K562 (cell line): ENCODE results near the gene TCEANC2. TPM values are rescaled to one million over a fixed set of nuclear protein-coding genes. Genes with fewer than 3 reads are reported as not detected.

ENCODE experiments used
- ATAC-seq: fragments of 200-7000 bp; cut with Tn5 transposase; 3 replicates; pipeline ENCODE4 v1.9.1; 2020; ENCODE audit warnings: moderate library complexity
- BruUV-seq: library from RNA; stranded (reverse); fragments of 400-500 nt; replicated peaks from 2 replicates; lab custom pipeline; 2021; lab: Mats Ljungman, UMichigan
- CTCF ChIA-PET: fragments of 300-600 bp; formaldehyde crosslinking; extraction: SDS; loops from one replicate; lab custom pipeline; 2021; ENCODE audit warnings: low intra/inter-chr PET ratio; lab: Yijun Ruan, JAX
- POLR2A ChIA-PET: fragments of 300-600, 350-650 bp; sonication (Branson Sonifier 250); formaldehyde crosslinking; extraction: SDS; loops from one replicate; lab custom pipeline; 2021; ENCODE audit warnings: antibody characterized with exemption, inconsistent platforms; lab: Yijun Ruan, JAX
- DNase-seq, 4 experiments: peaks; one replicate each; pipeline versions ENCODE4 v3.0.0 to v3.0.0-alpha.2; 2011 to 2018; ENCODE audit warnings: low spot score in 3 of 4, mixed read lengths in 3 of 4; ENCODE audit errors: extremely low read depth in 1 of 4
- FAIRE-seq: peaks from 2 replicates; lab custom pipeline; 2011; peaks lifted over from hg19 to GRCh38; lab: Jason Lieb, UNC
- H2AFZ ChIP-seq: 2 replicates; pipeline ENCODE4 v1.6.0; 2011; ENCODE audit warnings: low read depth, low read length, control low read depth, inconsistent platforms
- H3K27ac ChIP-seq: fragments of 200-600 bp; 3 replicates; pipeline ENCODE4 v1.8.0; 2011; ENCODE audit warnings: low read depth, mild to moderate bottlenecking, control low read depth, inconsistent platforms, low read length, moderate library complexity, mixed read lengths; ENCODE audit errors: extremely low read depth
- H3K27me3 ChIP-seq, 2 experiments: fragments of 300-600 bp in 1 of 2; 2 replicates in 1 of 2; 3 replicates in 1 of 2; pipeline versions ENCODE4 v1.6.0 to v1.8.0; 2011; ENCODE audit warnings: inconsistent platforms in 2 of 2, low read length in 2 of 2, mild to moderate bottlenecking in 1 of 2, mixed read lengths in 1 of 2, moderate library complexity in 1 of 2; ENCODE audit not compliant: control insufficient read depth in 2 of 2, insufficient read depth in 2 of 2
- H3K36me3 ChIP-seq: fragments of 300-600 bp; 3 replicates; pipeline ENCODE4 v1.8.0; 2011; ENCODE audit warnings: mild to moderate bottlenecking, low read length, inconsistent platforms; ENCODE audit not compliant: control insufficient read depth, insufficient read depth
- H3K4me1 ChIP-seq, 2 experiments: fragments of 200-600 bp in 1 of 2; replicated peaks in 1 of 2; 2 replicates in 1 of 2; 3 replicates in 1 of 2; pipeline versions ENCODE4 v1.5.1 to v1.8.0; 2011; ENCODE audit warnings: inconsistent platforms in 2 of 2, low read length in 2 of 2, mild to moderate bottlenecking in 1 of 2, mixed read lengths in 1 of 2, moderate library complexity in 1 of 2; ENCODE audit not compliant: control insufficient read depth in 2 of 2, insufficient read depth in 2 of 2
- H3K4me2 ChIP-seq: 2 replicates; pipeline ENCODE4 v1.6.1; 2011; ENCODE audit warnings: low read length, control low read depth, inconsistent platforms, mixed read lengths; ENCODE audit not compliant: insufficient read depth
- H3K4me3 ChIP-seq: fragments of 200-600 bp; sonication (generic), shearing (Covaris generic); 2 replicates; pipeline ENCODE4 v1.5.1; 2016; ENCODE audit warnings: control low read depth, inconsistent platforms
- H3K79me2 ChIP-seq: fragments of 200-600 bp; 3 replicates; pipeline ENCODE4 v1.8.0; 2011; ENCODE audit warnings: low read length, inconsistent platforms; ENCODE audit not compliant: control insufficient read depth, insufficient read depth
- H3K9ac ChIP-seq, 2 experiments: 2 replicates each; pipeline versions ENCODE4 v1.6.0 to v1.6.1; 2011; ENCODE audit warnings: low read depth in 2 of 2, low read length in 2 of 2, control low read depth in 1 of 2, inconsistent platforms in 1 of 2, mild to moderate bottlenecking in 1 of 2, mixed read lengths in 1 of 2; ENCODE audit not compliant: insufficient read depth in 1 of 2
- H3K9me1 ChIP-seq: one replicate; pipeline ENCODE4 v1.6.0; 2011; ENCODE audit warnings: inconsistent platforms, mild to moderate bottlenecking, low read length, moderate library complexity; ENCODE audit not compliant: control insufficient read depth, insufficient read depth
- H3K9me3 ChIP-seq: replicated peaks from 2 replicates; pipeline ENCODE4 v1.5.1; 2011; ENCODE audit warnings: low read depth, low read length, inconsistent platforms; ENCODE audit not compliant: control insufficient read depth, insufficient read depth
- H4K20me1 ChIP-seq: replicated peaks from 2 replicates; pipeline ENCODE4 v1.6.1; 2011; ENCODE audit warnings: low read length, inconsistent platforms, mixed read lengths; ENCODE audit not compliant: control insufficient read depth, insufficient read depth
- DACH1 ChIP-seq: fragments of 450-650 bp; IDR thresholded peaks from 2 replicates; pipeline ENCODE4 v1.6.1; 2018; ENCODE audit not compliant: partially characterized antibody
- DPF2 ChIP-seq: fragments of 450-650 bp; IDR thresholded peaks from 2 replicates; pipeline ENCODE4 v1.6.1; 2016
- ELF1 ChIP-seq: fragments of 200-800 bp; sonication (Bioruptor generic); IDR thresholded peaks from 2 replicates; pipeline ENCODE4 v1.6.1; 2016; ENCODE audit warnings: missing genetic modification characterization, missing compliant biosample characterization
- FOXK1 ChIP-seq: sonication (generic); formaldehyde crosslinking; IDR thresholded peaks from 2 replicates; pipeline ENCODE4 v1.8.0; 2022; ENCODE audit warnings: missing genetic modification reagents, mild to moderate bottlenecking, borderline replicate concordance
- HNRNPH1 ChIP-seq: fragments of 200-400 bp; formaldehyde crosslinking; optimal IDR thresholded peaks from 2 replicates; pipeline ENCODE3; 2017; ENCODE audit warnings: low read depth, mild to moderate bottlenecking, low read length, moderate library complexity
- POLR2H ChIP-seq: IDR thresholded peaks from 2 replicates; pipeline ENCODE4 v1.6.1; 2016; ENCODE audit warnings: missing genetic modification characterization, low read depth, mild to moderate bottlenecking, control low read depth, missing compliant biosample characterization, moderate library complexity
- TAF15 ChIP-seq: fragments of 200-400 bp; formaldehyde crosslinking; IDR thresholded peaks from 2 replicates; pipeline ENCODE4 v1.6.1; 2017; ENCODE audit warnings: mild to moderate bottlenecking, low read depth, low read length, moderate library complexity
- YBX1 ChIP-seq: fragments of 450-650 bp; IDR thresholded peaks from 2 replicates; pipeline ENCODE4 v1.7.1; 2016; ENCODE audit warnings: mild to moderate bottlenecking
- ZBTB1 ChIP-seq: sonication (generic); formaldehyde crosslinking; IDR thresholded peaks from 2 replicates; pipeline ENCODE4 v1.8.1; 2023; ENCODE audit warnings: missing genetic modification reagents, low read depth, mild to moderate bottlenecking, borderline replicate concordance
- ZKSCAN1 ChIP-seq: fragments of 150-350 bp; IDR thresholded peaks from 2 replicates; pipeline ENCODE4 v1.6.1; 2016; ENCODE audit warnings: low read depth, low read length
- ZNF175 ChIP-seq: fragments of 200-800 bp; sonication (Bioruptor generic); IDR thresholded peaks from 2 replicates; pipeline ENCODE4 v1.6.1; 2016; ENCODE audit warnings: low read depth, mild to moderate bottlenecking, missing genetic modification characterization, missing compliant biosample characterization
- ZNF644 ChIP-seq: fragments of 200-800 bp; sonication (Bioruptor generic); IDR thresholded peaks from 2 replicates; pipeline ENCODE4 v1.6.1; 2016; ENCODE audit warnings: low read depth, missing genetic modification characterization, missing compliant biosample characterization
- ZNF668 ChIP-seq: fragments of 250-450 bp; sonication (Bioruptor Pico); IDR thresholded peaks from 2 replicates; pipeline ENCODE4 v1.8.0; 2022; ENCODE audit warnings: mild to moderate bottlenecking, inconsistent platforms
- ZSCAN32 ChIP-seq: fragments of 450-650 bp; formaldehyde crosslinking; IDR thresholded peaks from 2 replicates; pipeline ENCODE4 v1.4.0; 2020; ENCODE audit warnings: mild to moderate bottlenecking, moderate library complexity
- WGBS: fragments of 100-300 bp; shearing (Covaris generic); methylation state at CpG from one replicate; pipeline ENCODE4 v1.1.6; 2016; ENCODE audit warnings: low coverage, mixed read lengths; ENCODE audit not compliant: insufficient coverage; ENCODE audit errors: missing lambda C conversion rate; 5-methylcytosine and 5-hydroxymethylcytosine counted together
- in situ Hi-C: fragments of 300-500 bp; cut with MboI; formaldehyde crosslinking; loops from 4 replicates; pipeline ENCODE4 v1.15.0; 2018; ENCODE audit warnings: inconsistent platforms, mixed read lengths
- intact Hi-C: fragments of 100-400 bp; cut with micrococcal nuclease; formaldehyde crosslinking; loops from 2 replicates; pipeline ENCODE4 v1.14.2; 2022
- polyA plus RNA-seq, 8 experiments: library from polyadenylated mRNA; depleted of rRNA in 4 of 8; stranded (reverse) in 5 of 8; unstranded in 3 of 8; fragments of >200 nt; fragmentation: Nextera tagmentation in 2 of 8; fragmentation: Illumina TruSeq in 1 of 8; extraction: Ambion mirVana in 2 of 8; extraction: Trizol in 1 of 8; gene quantifications; 2 replicates each; pipeline versions ENCODE4 v1.2.1 to v1.2.3, GENCODE V29; 2011 to 2014; ENCODE audit warnings: inconsistent platforms in 1 of 8, missing spikeins in 1 of 8
- total RNA-seq, 7 experiments: library from RNA; depleted of rRNA in 6 of 7; stranded (reverse); fragments of >200 nt in 6 of 7; fragmentation: Illumina TruSeq in 2 of 7; extraction: Trizol in 2 of 7; gene quantifications; 2 replicates each; pipeline versions ENCODE4 v1.2.1 to v1.2.3, GENCODE V29; 2011 to 2021; ENCODE audit warnings: low replicate concordance in 1 of 7
- TF ChIP-seq, protein P1 (sequence below): fragments of 450-650 bp; formaldehyde crosslinking; IDR thresholded peaks from 2 replicates; pipeline ENCODE4 v1.4.0; 2020; ENCODE audit warnings: mild to moderate bottlenecking, mixed read lengths
- TF ChIP-seq, protein P2 (sequence below): fragments of 450-650 bp; formaldehyde crosslinking; conservative IDR thresholded peaks from 2 replicates; pipeline ENCODE4 v1.4.0; 2022; ENCODE audit warnings: mild to moderate bottlenecking, missing genetic modification characterization
- TF ChIP-seq, protein P3 (sequence below): fragments of 250-450 bp; sonication (Bioruptor Pico); IDR thresholded peaks from 2 replicates; pipeline ENCODE4 v1.5.0; 2020; ENCODE audit warnings: mild to moderate bottlenecking
- TF ChIP-seq, protein P4 (sequence below): fragments of 250-450 bp; sonication (Bioruptor Pico); IDR thresholded peaks from 2 replicates; pipeline ENCODE4 v1.5.0; 2020; ENCODE audit warnings: mild to moderate bottlenecking, borderline replicate concordance

The TCEANC2 gene
- total and polyA plus RNA-seq, 9 of the 15 experiments (the other 6 are each of a cell fraction or from before 2014, with no cell fraction given), result 3.3 to 10.2 (median 7.0) TPM

DNA sequence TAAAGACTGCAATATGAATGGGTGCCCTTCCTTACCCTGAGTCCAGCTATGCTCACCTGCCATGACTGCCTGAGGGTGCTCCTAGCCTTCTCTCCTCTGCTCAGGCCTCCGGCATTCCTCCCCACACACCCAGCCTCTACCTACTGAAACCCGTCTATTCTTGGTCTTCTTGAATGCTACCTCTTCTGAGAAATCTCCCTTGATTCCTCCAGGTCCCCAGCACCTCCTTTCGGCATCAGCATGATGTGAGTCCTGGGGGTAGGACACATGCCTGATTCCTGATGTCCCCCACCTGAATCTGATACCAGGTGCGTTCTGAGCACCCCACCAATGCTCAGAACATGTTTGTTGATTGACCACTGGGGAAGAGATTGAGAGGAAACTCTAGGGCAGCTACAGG lies 44.0 kb upstream of the TCEANC2 start:
- no peak overlapping the region for H3K9ac ChIP-seq
- DNase-seq, result no peak
- in situ Hi-C loops, result no loop called here
- no peak overlapping the region for H3K27ac ChIP-seq
- 0 out of 2 replicates have a peak, but pooled peaks cover 11% of the 10 kb centered on the region for H4K20me1 ChIP-seq
- H3K4me1 ChIP-seq, result peaks cover 0 to 5% of the 10 kb centered on the region in 2 experiments; a peak in 1 of 5 replicates
- ATAC-seq, result no peak
- peaks cover 3% of the 10 kb centered on the region; the same call in 1 of the 2 replicates for H3K9me3 ChIP-seq
- H3K4me2 ChIP-seq, result no peak overlapping the region
- no peak overlapping the region for H2AFZ ChIP-seq
- WGBS, result 5% methylated on average over 4 of the region's 4 CpGs
- no peaks in the 10 kb centered on the region for H3K9me1 ChIP-seq
- peaks cover 52 to 75% of the 10 kb centered on the region in 2 experiments for H3K27me3 ChIP-seq
- no peaks in the 10 kb centered on the region for H3K36me3 ChIP-seq
- intact Hi-C loops, result no loop called here
- TF ChIP-seq POLR2H (tag) (no peak), HNRNPH1 (no peak), ZNF175 (no peak), DPF2 (no peak), TAF15 (no peak), FOXK1 (CRISPR knock-in tag) (no peak), YBX1 (no peak), DACH1 (no peak), ZNF668 (CRISPR knock-in tag) (no peak), ZNF644 (tag) (no peak), ZSCAN32 (CRISPR knock-in tag) (no peak), ZKSCAN1 (no peak), ZBTB1 (CRISPR knock-in tag) (no peak), ELF1 (tag) (no peak)
- TF ChIP-seq, protein P1, sequence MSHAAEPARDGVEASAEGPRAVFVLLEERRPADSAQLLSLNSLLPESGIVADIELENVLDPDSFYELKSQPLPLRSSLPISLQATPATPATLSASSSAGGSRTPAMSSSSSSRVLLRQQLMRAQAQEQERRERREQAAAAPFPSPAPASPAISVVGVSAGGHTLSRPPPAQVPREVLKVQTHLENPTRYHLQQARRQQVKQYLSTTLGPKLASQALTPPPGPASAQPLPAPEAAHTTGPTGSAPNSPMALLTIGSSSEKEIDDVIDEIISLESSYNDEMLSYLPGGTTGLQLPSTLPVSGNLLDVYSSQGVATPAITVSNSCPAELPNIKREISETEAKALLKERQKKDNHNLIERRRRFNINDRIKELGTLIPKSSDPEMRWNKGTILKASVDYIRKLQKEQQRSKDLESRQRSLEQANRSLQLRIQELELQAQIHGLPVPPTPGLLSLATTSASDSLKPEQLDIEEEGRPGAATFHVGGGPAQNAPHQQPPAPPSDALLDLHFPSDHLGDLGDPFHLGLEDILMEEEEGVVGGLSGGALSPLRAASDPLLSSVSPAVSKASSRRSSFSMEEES (CRISPR knock-in tag), result no peak
- TF ChIP-seq, protein P2, sequence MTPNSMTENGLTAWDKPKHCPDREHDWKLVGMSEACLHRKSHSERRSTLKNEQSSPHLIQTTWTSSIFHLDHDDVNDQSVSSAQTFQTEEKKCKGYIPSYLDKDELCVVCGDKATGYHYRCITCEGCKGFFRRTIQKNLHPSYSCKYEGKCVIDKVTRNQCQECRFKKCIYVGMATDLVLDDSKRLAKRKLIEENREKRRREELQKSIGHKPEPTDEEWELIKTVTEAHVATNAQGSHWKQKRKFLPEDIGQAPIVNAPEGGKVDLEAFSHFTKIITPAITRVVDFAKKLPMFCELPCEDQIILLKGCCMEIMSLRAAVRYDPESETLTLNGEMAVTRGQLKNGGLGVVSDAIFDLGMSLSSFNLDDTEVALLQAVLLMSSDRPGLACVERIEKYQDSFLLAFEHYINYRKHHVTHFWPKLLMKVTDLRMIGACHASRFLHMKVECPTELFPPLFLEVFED, result no peak
- TF ChIP-seq, protein P3, sequence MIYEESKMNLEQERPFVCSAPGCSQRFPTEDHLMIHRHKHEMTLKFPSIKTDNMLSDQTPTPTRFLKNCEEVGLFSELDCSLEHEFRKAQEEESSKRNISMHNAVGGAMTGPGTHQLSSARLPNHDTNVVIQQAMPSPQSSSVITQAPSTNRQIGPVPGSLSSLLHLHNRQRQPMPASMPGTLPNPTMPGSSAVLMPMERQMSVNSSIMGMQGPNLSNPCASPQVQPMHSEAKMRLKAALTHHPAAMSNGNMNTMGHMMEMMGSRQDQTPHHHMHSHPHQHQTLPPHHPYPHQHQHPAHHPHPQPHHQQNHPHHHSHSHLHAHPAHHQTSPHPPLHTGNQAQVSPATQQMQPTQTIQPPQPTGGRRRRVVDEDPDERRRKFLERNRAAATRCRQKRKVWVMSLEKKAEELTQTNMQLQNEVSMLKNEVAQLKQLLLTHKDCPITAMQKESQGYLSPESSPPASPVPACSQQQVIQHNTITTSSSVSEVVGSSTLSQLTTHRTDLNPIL (CRISPR knock-in tag), result no peak
- TF ChIP-seq, protein P4, sequence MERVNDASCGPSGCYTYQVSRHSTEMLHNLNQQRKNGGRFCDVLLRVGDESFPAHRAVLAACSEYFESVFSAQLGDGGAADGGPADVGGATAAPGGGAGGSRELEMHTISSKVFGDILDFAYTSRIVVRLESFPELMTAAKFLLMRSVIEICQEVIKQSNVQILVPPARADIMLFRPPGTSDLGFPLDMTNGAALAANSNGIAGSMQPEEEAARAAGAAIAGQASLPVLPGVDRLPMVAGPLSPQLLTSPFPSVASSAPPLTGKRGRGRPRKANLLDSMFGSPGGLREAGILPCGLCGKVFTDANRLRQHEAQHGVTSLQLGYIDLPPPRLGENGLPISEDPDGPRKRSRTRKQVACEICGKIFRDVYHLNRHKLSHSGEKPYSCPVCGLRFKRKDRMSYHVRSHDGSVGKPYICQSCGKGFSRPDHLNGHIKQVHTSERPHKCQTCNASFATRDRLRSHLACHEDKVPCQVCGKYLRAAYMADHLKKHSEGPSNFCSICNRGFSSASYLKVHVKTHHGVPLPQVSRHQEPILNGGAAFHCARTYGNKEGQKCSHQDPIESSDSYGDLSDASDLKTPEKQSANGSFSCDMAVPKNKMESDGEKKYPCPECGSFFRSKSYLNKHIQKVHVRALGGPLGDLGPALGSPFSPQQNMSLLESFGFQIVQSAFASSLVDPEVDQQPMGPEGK (CRISPR knock-in tag), result no peak
- TF ChIP-seq, all 486 proteins: peak for 0
- no peak for FAIRE-seq
- CTCF ChIA-PET, result no interaction called here
- no peak overlapping the region for H3K4me3 ChIP-seq
- H3K79me2 ChIP-seq, result no peaks in the 10 kb centered on the region
- BruUV-seq, result no TSS peak
- POLR2A ChIA-PET, result interaction anchor here (1.2 kb wide), 2 partner anchors 14 to 17 kb away, joined by 3 to 4 read pairs; no protein-coding TSS in a partner anchor
